Measurements from ENCODE around the gene FARP1.

DNA sequence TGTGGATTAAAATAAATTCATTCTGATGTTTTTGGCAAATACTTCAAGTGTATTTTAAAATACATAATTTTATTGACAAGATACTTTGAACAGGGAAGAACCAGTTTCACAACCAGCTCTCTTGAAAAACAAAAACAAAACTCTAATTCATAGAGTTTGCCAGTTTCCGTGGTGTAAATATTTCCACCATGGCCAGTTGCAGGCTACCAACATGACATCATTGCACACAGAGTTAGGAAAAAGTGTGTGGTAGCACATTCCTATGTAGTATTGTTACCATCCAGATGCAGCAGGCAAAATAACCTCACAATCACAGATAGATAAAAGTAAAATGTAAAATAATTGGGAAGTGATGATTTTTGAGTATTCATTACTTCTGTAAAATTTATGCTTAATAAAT is 41.9 kb downstream of the FARP1 start:
- TF ChIP-seq EP300 (IDR thresholded peaks at IDR 0.05), result no peak
- TF ChIP-seq, protein P1, sequence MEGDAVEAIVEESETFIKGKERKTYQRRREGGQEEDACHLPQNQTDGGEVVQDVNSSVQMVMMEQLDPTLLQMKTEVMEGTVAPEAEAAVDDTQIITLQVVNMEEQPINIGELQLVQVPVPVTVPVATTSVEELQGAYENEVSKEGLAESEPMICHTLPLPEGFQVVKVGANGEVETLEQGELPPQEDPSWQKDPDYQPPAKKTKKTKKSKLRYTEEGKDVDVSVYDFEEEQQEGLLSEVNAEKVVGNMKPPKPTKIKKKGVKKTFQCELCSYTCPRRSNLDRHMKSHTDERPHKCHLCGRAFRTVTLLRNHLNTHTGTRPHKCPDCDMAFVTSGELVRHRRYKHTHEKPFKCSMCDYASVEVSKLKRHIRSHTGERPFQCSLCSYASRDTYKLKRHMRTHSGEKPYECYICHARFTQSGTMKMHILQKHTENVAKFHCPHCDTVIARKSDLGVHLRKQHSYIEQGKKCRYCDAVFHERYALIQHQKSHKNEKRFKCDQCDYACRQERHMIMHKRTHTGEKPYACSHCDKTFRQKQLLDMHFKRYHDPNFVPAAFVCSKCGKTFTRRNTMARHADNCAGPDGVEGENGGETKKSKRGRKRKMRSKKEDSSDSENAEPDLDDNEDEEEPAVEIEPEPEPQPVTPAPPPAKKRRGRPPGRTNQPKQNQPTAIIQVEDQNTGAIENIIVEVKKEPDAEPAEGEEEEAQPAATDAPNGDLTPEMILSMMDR (IDR thresholded peaks at IDR 0.05), result no peak
- no peak for TF ChIP-seq POLR2AphosphoS5 (IDR thresholded peaks at IDR 0.05)
- no peak for TF ChIP-seq POLR2A (IDR thresholded peaks at IDR 0.05)

All from suprapubic skin (tissue), 4 donors.